ENCODE measurements around the gene PIR.

Gene PIR

GRCh38 chrX:15343075-15343476 lies 150.1 kb downstream of the PIR start:
- no peak for DNase-seq

GRCh38 chrX:15340867-15341266 lies 152.3 kb downstream of the PIR start:
- no peak for DNase-seq

- DNase-seq: peak; percentile 47
Measured at GRCh38 chrX:15336023-15336413, 157.1 kb downstream of the PIR start.

- peak; percentile 66 for DNase-seq
Measured at GRCh38 chrX:15335135-15336022, 157.8 kb downstream of the PIR start, which contains the start of gene PIGA. TSS of gene PIGA (minus strand) at chrX:15335523. CDS start at chrX:15331930, 3,593 bp downstream.
